ENCODE data around the gene HSD11B1L. TPM values are rescaled to one million over a fixed set of nuclear protein-coding genes. Genes with fewer than 3 reads are reported as not detected.
A peak's percentile ranks its signal among the peaks of the same experiment; 100 is the strongest.

HSD11B1L gene
- total RNA-seq, 1 donor from 2014 or later: 7.1 TPM

GRCh38 chr19:5637971-5638370, 42.9 kb upstream of the HSD11B1L start:
- FAIRE-seq: no peak
- H3K36me3 ChIP-seq (ENCODE audit: control insufficient read depth, insufficient read depth, low read length): peaks cover 2% of the 10 kb centered on the region

GRCh38 chr19:5641171-5641570, 39.7 kb upstream of the HSD11B1L start:
- Histone ChIP-seq H3K4me3 (ENCODE audit: low read depth, low read length) (no peak overlapping the region), H3K27me3 (ENCODE audit: control insufficient read depth, insufficient read depth, low read length) (no peaks in the 10 kb centered on the region), H3K36me3 (ENCODE audit: control insufficient read depth, insufficient read depth, low read length) (peaks cover 8% of the 10 kb centered on the region)
- DNase-seq (ENCODE audit: low read depth) (peak; percentile 75), FAIRE-seq (peak; percentile 47)
- no peak for TF ChIP-seq CTCF (IDR thresholded peaks at IDR 0.05; ENCODE audit: insufficient read depth, low read length, severe bottlenecking)

More at GRCh38 chr19:5637971-5638370, 42.9 kb upstream of the HSD11B1L start:
- no peaks in the 10 kb centered on the region for H3K27me3 ChIP-seq (ENCODE audit: control insufficient read depth, insufficient read depth, low read length)
- H3K4me3 ChIP-seq (ENCODE audit: low read depth, low read length): no peak overlapping the region
- no peak for DNase-seq (ENCODE audit: low read depth)
- TF ChIP-seq CTCF (IDR thresholded peaks at IDR 0.05; ENCODE audit: insufficient read depth, low read length, severe bottlenecking): no peak

DNA sequence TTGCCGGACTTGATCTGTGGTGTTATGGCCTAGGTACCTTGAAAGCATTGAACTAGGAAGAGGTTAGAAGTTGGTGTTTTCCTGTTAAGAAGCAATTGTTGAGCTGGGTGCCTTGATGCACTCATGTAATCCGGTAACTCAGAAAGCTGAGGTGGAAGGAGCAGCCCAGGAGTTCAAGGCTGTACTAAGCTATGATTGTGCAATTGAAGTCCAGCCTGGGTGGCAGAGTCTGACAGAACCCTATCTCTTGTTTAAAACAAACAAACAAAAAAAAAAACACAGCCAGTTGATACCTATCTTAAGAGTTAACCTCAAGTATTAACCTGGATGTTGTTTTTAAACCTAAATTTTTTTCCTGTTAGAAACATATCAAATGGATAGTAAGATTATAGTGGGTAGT, 38.6 kb upstream of the HSD11B1L start:
- no peaks in the 10 kb centered on the region for H3K27me3 ChIP-seq (ENCODE audit: control insufficient read depth, insufficient read depth, low read length)
- no peak for TF ChIP-seq CTCF (IDR thresholded peaks at IDR 0.05; ENCODE audit: insufficient read depth, low read length, severe bottlenecking)
- DNase-seq (ENCODE audit: low read depth): no peak
- no peak for FAIRE-seq
- no peak overlapping the region for H3K4me3 ChIP-seq (ENCODE audit: low read depth, low read length)
- H3K36me3 ChIP-seq (ENCODE audit: control insufficient read depth, insufficient read depth, low read length): peaks cover 16% of the 10 kb centered on the region

GRCh38 chr19:5643060-5643459, 37.8 kb upstream of the HSD11B1L start:
- no peak for FAIRE-seq
- Histone ChIP-seq H3K4me3 (ENCODE audit: low read depth, low read length) (no peak overlapping the region), H3K27me3 (ENCODE audit: control insufficient read depth, insufficient read depth, low read length) (no peaks in the 10 kb centered on the region), H3K36me3 (ENCODE audit: control insufficient read depth, insufficient read depth, low read length) (peaks cover 18% of the 10 kb centered on the region)
- DNase-seq (ENCODE audit: low read depth): no peak
- no peak for TF ChIP-seq CTCF (IDR thresholded peaks at IDR 0.05; ENCODE audit: insufficient read depth, low read length, severe bottlenecking)

GRCh38 chr19:5644037-5644436, 36.8 kb upstream of the HSD11B1L start:
- no peak for FAIRE-seq
- no peak for DNase-seq (ENCODE audit: low read depth)
- H3K27me3 ChIP-seq (ENCODE audit: control insufficient read depth, insufficient read depth, low read length): no peaks in the 10 kb centered on the region
- TF ChIP-seq CTCF (IDR thresholded peaks at IDR 0.05; ENCODE audit: insufficient read depth, low read length, severe bottlenecking): no peak
- H3K36me3 ChIP-seq (ENCODE audit: control insufficient read depth, insufficient read depth, low read length): peaks cover 21% of the 10 kb centered on the region
- H3K4me3 ChIP-seq (ENCODE audit: low read depth, low read length): no peak overlapping the region

GRCh38 chr19:5645409-5645808, 35.4 kb upstream of the HSD11B1L start:
- no peak for TF ChIP-seq CTCF (IDR thresholded peaks at IDR 0.05; ENCODE audit: insufficient read depth, low read length, severe bottlenecking)
- DNase-seq (ENCODE audit: low read depth): no peak
- Histone ChIP-seq H3K27me3 (ENCODE audit: control insufficient read depth, insufficient read depth, low read length) (no peaks in the 10 kb centered on the region), H3K36me3 (ENCODE audit: control insufficient read depth, insufficient read depth, low read length) (peaks cover 26% of the 10 kb centered on the region), H3K4me3 (ENCODE audit: low read depth, low read length) (no peak overlapping the region)
- FAIRE-seq: no peak

Measured in bronchial epithelial cell (primary cell).